ENCODE data around the gene MPDU1. TPM values are rescaled to one million over a fixed set of nuclear protein-coding genes. Genes with fewer than 3 reads are reported as not detected.

MPDU1 gene
- total and polyA plus RNA-seq, 2 of the 4 experiments (the other 2 are of a cell fraction) = 135 to 149 TPM

- CTCF ChIA-PET = interaction anchor here (5.3 kb wide), 1 partner anchor 57 kb away, joined by 27 read pairs; the partner anchor contains the start of genes TP53 and WRAP53
- Histone ChIP-seq H3K4me2 (ENCODE audit: low read depth, low read length) (no peak within 1 kb of the TSS), H3K4me1 (ENCODE audit: control insufficient read depth, insufficient read depth, low read length) (peaks cover 4% of the 10 kb centered on the region; the same call in 1 of the 2 replicates), H2AK5ac (ENCODE audit: low read depth, low read length) (no peak within 1 kb of the TSS), H4K8ac (ENCODE audit: low read depth in 2 of 2, low read length in 2 of 2) (no peak within 1 kb of the TSS), H2BK5ac (ENCODE audit: low read depth, low read length, poor library complexity, severe bottlenecking) (no peak within 1 kb of the TSS), H3K4ac (ENCODE audit: low read depth, low read length) (no peak within 1 kb of the TSS), H3K9me3 (ENCODE audit: control insufficient read depth, insufficient read depth, low read length) (no peaks in the 10 kb centered on the region), H4K20me1 (ENCODE audit: insufficient read depth, low read length) (no peaks in the 10 kb centered on the region), H2BK120ac (ENCODE audit: low read depth, low read length) (no peak within 1 kb of the TSS), H3K27me3 (ENCODE audit: control insufficient read depth, insufficient read depth, low read length) (no peaks in the 10 kb centered on the region), H2AK9ac (replicated peaks; ENCODE audit: low read depth, low read length, poor library complexity) (peak within 1 kb of the TSS; percentile 76), H3K27ac (ENCODE audit: insufficient read depth, low read length) (no peak within 1 kb of the TSS), H2AFZ (replicated peaks; ENCODE audit: low read length, poor library complexity) (peak within 1 kb of the TSS; percentile 44), H3K23ac (ENCODE audit: low read depth, low read length) (no peak within 1 kb of the TSS), H3K56ac (ENCODE audit: extremely low read depth, insufficient read depth, low read length) (no peak within 1 kb of the TSS), H3K9me1 (ENCODE audit: insufficient read depth, low read length) (no peaks in the 10 kb centered on the region), H3K4me3 (ENCODE audit: insufficient read depth, low read depth, low read length) (no peak within 1 kb of the TSS), H3K14ac (replicated peaks; ENCODE audit: low read depth, low read length) (no peak within 1 kb of the TSS), H3K9ac (ENCODE audit: low read depth, low read length) (no peak within 1 kb of the TSS), H3K79me1 (ENCODE audit: low read depth in 1 of 2, low read length in 2 of 2) (peaks cover 6 to 12% of the 10 kb centered on the region in 2 experiments), H2BK15ac (ENCODE audit: low read depth, low read length) (no peak within 1 kb of the TSS; the same call in 2 of the 3 replicates), H2BK20ac (ENCODE audit: low read depth, low read length) (no peak within 1 kb of the TSS), H4K91ac (ENCODE audit: insufficient read depth, low read depth, low read length) (no peak within 1 kb of the TSS), H4K5ac (ENCODE audit: low read depth, low read length) (no peak within 1 kb of the TSS), H3K18ac (ENCODE audit: low read depth, low read length) (no peak within 1 kb of the TSS), H3K36me3 (ENCODE audit: control insufficient read depth, insufficient read depth, low read length) (peaks cover 4% of the 10 kb centered on the region)
- dilution Hi-C loops (cut with HindIII; ENCODE audit: low sequenced_read_pairs, unreplicated experiment) = no loop called here
- POLR2A ChIA-PET (ENCODE audit: unreplicated experiment) = interaction anchor here (0.6 kb wide), 2 partner anchors 101 to 242 kb away, joined by 3 read pairs; no protein-coding TSS in a partner anchor
- 35% methylated on average over 3 of the region's 13 CpGs; no CpG with 5 or more reads in 1 of the 2 experiments for WGBS, 2 experiments (ENCODE audit: extremely low coverage in 2 of 2, insufficient read length in 1 of 2)
- intact Hi-C loops (cut with micrococcal nuclease) = no loop called here
- in situ Hi-C loops (cut with MboI; ENCODE audit: low sequenced_read_pairs) = no loop called here
- TF ChIP-seq RFX5 (IDR thresholded peaks at IDR 0.05; ENCODE audit: low read depth, low read length) (no peak), POLR2A (IDR thresholded peaks at IDR 0.05; ENCODE audit: low read depth, low read length) (no peak), BHLHE40 (IDR thresholded peaks at IDR 0.05; ENCODE audit: low read depth, low read length) (no peak), CTCF (conservative IDR thresholded peaks at IDR 0.05; ENCODE audit: low read depth, low read length) (no peak), USF2 (IDR thresholded peaks at IDR 0.05; ENCODE audit: low read depth, low read length) (no peak), MXI1 (IDR thresholded peaks at IDR 0.05; ENCODE audit: borderline replicate concordance, low read depth, low read length) (no peak), FOS (IDR thresholded peaks at IDR 0.05; ENCODE audit: low read depth, low read length) (no peak), CHD1 (IDR thresholded peaks at IDR 0.05; ENCODE audit: low read depth, low read length) (no peak), MAFK (IDR thresholded peaks at IDR 0.05; ENCODE audit: low read depth, low read length) (no peak), ELK1 (IDR thresholded peaks at IDR 0.05; ENCODE audit: borderline replicate concordance, low read depth, low read length) (no peak), MAZ (IDR thresholded peaks at IDR 0.05; ENCODE audit: borderline replicate concordance, low read depth, low read length) (no peak), RCOR1 (IDR thresholded peaks at IDR 0.05; ENCODE audit: insufficient replicate concordance, low read length) (no peak), NFE2L2 (IDR thresholded peaks at IDR 0.05; ENCODE audit: low read depth, low read length) (no peak), SMC3 (IDR thresholded peaks at IDR 0.05; ENCODE audit: low read depth, low read length) (no peak)
- BruUV-seq (replicated peaks) = no TSS peak
- ATAC-seq (ENCODE audit: low read depth) = no peak
- DNase-seq = no peak
These were observed 46.4 kb downstream of the MPDU1 start, which contains the start of gene SHBG for GRCh38 chr17:7629939-7630571. TSS of gene SHBG (plus strand) at chr17:7630135. CDS start at chr17:7630173, 38 bp downstream.

All from IMR-90 (cell line).